ENCODE measurements around the gene TIAL1. TPM values are rescaled to one million over a fixed set of nuclear protein-coding genes. Genes with fewer than 3 reads are reported as not detected.

The TIAL1 gene
- total RNA-seq: 48.1 and 48.6 TPM in 2 replicates

GRCh38 chr10:119596537-119597404 is at the start of gene TIAL1:
TSS of gene TIAL1 (minus strand) at chr10:119596964. CDS start at chr10:119596465, 499 bp downstream.

GRCh38 chr10:119542357-119542987 is 54.3 kb downstream of the TIAL1 start, which contains the start of gene RGS10:
TSS of gene RGS10 (minus strand) at chr10:119542719. CDS start at chr10:119542638, 81 bp downstream.

Other genes starting within 250 kb of the TIAL1 start
- gene RGS10, start 54.2 kb downstream of the TIAL1 start, total RNA-seq: 73.1 and 90.6 TPM in 2 replicates
- gene BAG3, start 54.4 kb upstream of the TIAL1 start, total RNA-seq: 56.0 and 57.4 TPM in 2 replicates
- 16.6 and 17.4 TPM in 2 replicates for gene INPP5F, start 129.1 kb upstream of the TIAL1 start, total RNA-seq

Measured in bronchus fibroblast of lung (primary cell).